ENCODE results near the gene DSCAML1. TPM values are rescaled to one million over a fixed set of nuclear protein-coding genes. Genes with fewer than 3 reads are reported as not detected.

The DSCAML1 gene
- total RNA-seq, 1 donor from 2014 or later = 1.3 TPM

GRCh38 chr11:117840881-117841550 is 44.0 kb upstream of the DSCAML1 start:
- H3K36me3 ChIP-seq = no peaks in the 10 kb centered on the region
- TF ChIP-seq CTCF (IDR thresholded peaks at IDR 0.05) = no peak
- DNase-seq = peak; percentile 44
- no peak for ATAC-seq
- H3K4me1 ChIP-seq = peaks cover 6% of the 10 kb centered on the region
- H3K27me3 ChIP-seq = no peaks in the 10 kb centered on the region
- intact Hi-C loops (cut with DNase I) = loop anchor here (5.0 kb wide), 1 partner anchor 106 kb away; no protein-coding TSS in a partner anchor
- H3K9me3 ChIP-seq = no peaks in the 10 kb centered on the region
- no peak overlapping the region for H3K4me3 ChIP-seq
- no peak overlapping the region for H3K27ac ChIP-seq

GRCh38 chr11:117839936-117840813 is 43.2 kb upstream of the DSCAML1 start:
- Histone ChIP-seq H3K27me3 (no peaks in the 10 kb centered on the region), H3K36me3 (no peaks in the 10 kb centered on the region), H3K4me1 (peaks cover 6% of the 10 kb centered on the region), H3K9me3 (no peaks in the 10 kb centered on the region), H3K4me3 (no peak overlapping the region), H3K27ac (no peak overlapping the region)
- intact Hi-C loops (cut with DNase I) = loop anchor here (5.0 kb wide), 1 partner anchor 107 kb away; no protein-coding TSS in a partner anchor
- peak; percentile 33 for DNase-seq
- TF ChIP-seq CTCF (IDR thresholded peaks at IDR 0.05) = no peak
- ATAC-seq = no peak

GRCh38 chr11:117839380-117839881 is 42.4 kb upstream of the DSCAML1 start:
- no peaks in the 10 kb centered on the region for H3K9me3 ChIP-seq
- intact Hi-C loops (cut with DNase I) = no loop called here
- no peaks in the 10 kb centered on the region for H3K27me3 ChIP-seq
- TF ChIP-seq CTCF (IDR thresholded peaks at IDR 0.05) = no peak
- ATAC-seq = no peak
- no peak overlapping the region for H3K27ac ChIP-seq
- no peak overlapping the region for H3K4me3 ChIP-seq
- no peaks in the 10 kb centered on the region for H3K36me3 ChIP-seq
- DNase-seq = peak; percentile 39
- peaks cover 6% of the 10 kb centered on the region for H3K4me1 ChIP-seq

- H3K36me3 ChIP-seq = no peaks in the 10 kb centered on the region
- H3K27ac ChIP-seq = no peak overlapping the region
- no peaks in the 10 kb centered on the region for H3K9me3 ChIP-seq
- ATAC-seq (no peak), DNase-seq (peak; percentile 17)
- no peaks in the 10 kb centered on the region for H3K27me3 ChIP-seq
- no peak overlapping the region for H3K4me3 ChIP-seq
- intact Hi-C loops (cut with DNase I) = no loop called here
- H3K4me1 ChIP-seq = peaks cover 3% of the 10 kb centered on the region
- TF ChIP-seq CTCF (IDR thresholded peaks at IDR 0.05) = no peak
These were observed 41.9 kb upstream of the DSCAML1 start for GRCh38 chr11:117838901-117839300.

GRCh38 chr11:117837791-117838190 is 40.8 kb upstream of the DSCAML1 start:
- no peaks in the 10 kb centered on the region for H3K4me1 ChIP-seq
- TF ChIP-seq CTCF (IDR thresholded peaks at IDR 0.05) = no peak
- ATAC-seq (no peak), DNase-seq (peak; percentile 58)
- H3K36me3 ChIP-seq = no peaks in the 10 kb centered on the region
- H3K27me3 ChIP-seq = no peaks in the 10 kb centered on the region
- no peak overlapping the region for H3K4me3 ChIP-seq
- H3K27ac ChIP-seq = no peak overlapping the region
- H3K9me3 ChIP-seq = no peaks in the 10 kb centered on the region
- intact Hi-C loops (cut with DNase I) = no loop called here
